NCI-H1105 (cell line): ENCODE data around the gene ALDH1L2.
"Not testable (repeated sequence)": the region's sequence is repeated elsewhere in the genome, so short reads cannot be mapped to it uniquely, and the experiment has no call there.

Experiments used
- DNase-seq: peaks from one replicate; lab custom pipeline; 2025; lab: John Stamatoyannopoulos, UW

The ALDH1L2 gene

GRCh38 chr12:105084251-105085250 lies at the start of gene ALDH1L2:
Gene ALDH1L2 (minus strand): TSS chr12:105084458. CDS start chr12:105084436, 22 bp downstream.
- DNase-seq: no peak

GRCh38 chr12:105120551-105120950 lies 36.3 kb upstream of the ALDH1L2 start:
- DNase-seq: no peak

- DNase-seq: no peak
These were observed 32.7 kb upstream of the ALDH1L2 start for GRCh38 chr12:105116969-105117368.

- DNase-seq: no peak
These were observed 28.8 kb upstream of the ALDH1L2 start for GRCh38 chr12:105113094-105113493.

- no peak for DNase-seq
These were observed 26.6 kb upstream of the ALDH1L2 start for GRCh38 chr12:105110851-105111250.

- no peak for DNase-seq
These were observed 25.4 kb upstream of the ALDH1L2 start for GRCh38 chr12:105109465-105110212.

- DNase-seq: peak; percentile 95
These were observed 23.5 kb upstream of the ALDH1L2 start, which contains the start of gene WASHC4 for GRCh38 chr12:105107494-105108371. Gene WASHC4 (plus strand): TSS chr12:105107731. CDS start chr12:105107801, 70 bp downstream.

- peak; percentile 47 for DNase-seq
These were observed 22.9 kb upstream of the ALDH1L2 start for GRCh38 chr12:105107171-105107493.

- no peak for DNase-seq
These were observed 22.4 kb upstream of the ALDH1L2 start for GRCh38 chr12:105106621-105107020.

- no peak for DNase-seq
These were observed 20.5 kb upstream of the ALDH1L2 start for GRCh38 chr12:105104762-105105161.

- DNase-seq: no peak
These were observed 18.4 kb upstream of the ALDH1L2 start for GRCh38 chr12:105102673-105103072.

GRCh38 chr12:105100998-105101397 lies 16.7 kb upstream of the ALDH1L2 start:
- DNase-seq: no peak

GRCh38 chr12:105100207-105100985 lies 16.1 kb upstream of the ALDH1L2 start:
- DNase-seq: no peak

GRCh38 chr12:105099356-105099755 lies 15.1 kb upstream of the ALDH1L2 start:
- DNase-seq: no peak

GRCh38 chr12:105095338-105095737 lies 11.1 kb upstream of the ALDH1L2 start:
- DNase-seq: not testable (repeated sequence)

- DNase-seq: no peak
These were observed 8.1 kb upstream of the ALDH1L2 start for GRCh38 chr12:105092336-105092735.

GRCh38 chr12:105091476-105092206 lies 7.4 kb upstream of the ALDH1L2 start:
- DNase-seq: no peak

- DNase-seq: no peak
These were observed 6.1 kb upstream of the ALDH1L2 start for GRCh38 chr12:105090361-105090760.

GRCh38 chr12:105089817-105090216 lies 5.6 kb upstream of the ALDH1L2 start:
- DNase-seq: no peak

GRCh38 chr12:105085501-105085900 lies 1.2 kb upstream of the ALDH1L2 start:
- no peak for DNase-seq
